Glomerular visceral epithelial cell (primary cell): ENCODE measurements around the gene PIP5K1B.
"Not testable (repeated sequence)": the region's sequence is repeated elsewhere in the genome, so short reads cannot be mapped to it uniquely, and the experiment has no call there.

ENCODE experiments used
- DNase-seq: peaks from one replicate; pipeline ENCODE4 v3.0.0-alpha.2; 2016; ENCODE audit errors: extremely low spot score

PIP5K1B gene

GRCh38 chr9:68983522-68984424, 278.7 kb downstream of the PIP5K1B start:
- DNase-seq = no peak

- not testable (repeated sequence) for DNase-seq
Measured at GRCh38 chr9:68986949-68987348, 281.9 kb downstream of the PIP5K1B start.

- DNase-seq = no peak
Measured at GRCh38 chr9:68991457-68991856, 286.4 kb downstream of the PIP5K1B start.

- no peak for DNase-seq
Measured at GRCh38 chr9:68995776-68996175, 290.7 kb downstream of the PIP5K1B start.

GRCh38 chr9:68996462-68996861, 291.4 kb downstream of the PIP5K1B start:
- DNase-seq = no peak

- no peak for DNase-seq
Measured at GRCh38 chr9:68997666-68998065, 292.6 kb downstream of the PIP5K1B start.

GRCh38 chr9:68998385-68998784, 293.3 kb downstream of the PIP5K1B start:
- DNase-seq = no peak

GRCh38 chr9:68998812-68999211, 293.8 kb downstream of the PIP5K1B start:
- no peak for DNase-seq

- peak; percentile 56 for DNase-seq
Measured at GRCh38 chr9:68999393-69000105, 294.5 kb downstream of the PIP5K1B start.

GRCh38 chr9:69001921-69002320, 296.9 kb downstream of the PIP5K1B start:
- no peak for DNase-seq

- no peak for DNase-seq
Measured at GRCh38 chr9:69003051-69003450, 298.0 kb downstream of the PIP5K1B start.

GRCh38 chr9:69004836-69005235, 299.8 kb downstream of the PIP5K1B start:
- DNase-seq = no peak

GRCh38 chr9:69009708-69010107, 304.7 kb downstream of the PIP5K1B start:
- no peak for DNase-seq

- no peak for DNase-seq
Measured at GRCh38 chr9:69012696-69013381, 307.8 kb downstream of the PIP5K1B start.

GRCh38 chr9:69013382-69013727, 308.3 kb downstream of the PIP5K1B start:
- DNase-seq = no peak

GRCh38 chr9:69014013-69014412, 309.0 kb downstream of the PIP5K1B start, which contains the start of gene PRKACG:
PRKACG (minus strand) TSS chr9:69014113; CDS start chr9:69014092, 21 bp downstream.
- no peak for DNase-seq

GRCh38 chr9:69016191-69017096, 311.4 kb downstream of the PIP5K1B start:
- no peak for DNase-seq

- DNase-seq = no peak
Measured at GRCh38 chr9:69018737-69019136, 313.7 kb downstream of the PIP5K1B start.

GRCh38 chr9:69019808-69020207, 314.8 kb downstream of the PIP5K1B start:
- no peak for DNase-seq

- DNase-seq = no peak
Measured at GRCh38 chr9:69020301-69021145, 315.5 kb downstream of the PIP5K1B start.
